GM23338 (cell line): ENCODE data around the gene PLG.

Experiments
- CREB1 ChIP-seq: fragments of 250-450 bp; sonication (Bioruptor Pico); IDR thresholded peaks from 2 replicates; pipeline ENCODE4 v1.5.0; 2020; ENCODE audit warnings: low read depth, mild to moderate bottlenecking, moderate library complexity
- CTCF ChIP-seq, 2 experiments: fragments of 200-600 bp in 1 of 2; sonication (generic) in 1 of 2; conservative IDR thresholded peaks; 2 replicates each; pipeline versions ENCODE4 v1.5.1 to v1.6.1; 2016 to 2017; ENCODE audit warnings: antibody characterized with exemption in 2 of 2, low read depth in 2 of 2, mild to moderate bottlenecking in 2 of 2, moderate library complexity in 1 of 2
- ETS1 ChIP-seq: IDR thresholded peaks from 2 replicates; pipeline ENCODE4 v1.6.1; 2016; ENCODE audit warnings: antibody characterized with exemption
- EZH2 ChIP-seq: fragments of 200-600 bp; sonication (generic); IDR thresholded peaks from one replicate; pipeline ENCODE4 v1.8.0; 2017; ENCODE audit warnings: antibody characterized with exemption, mild to moderate bottlenecking, low read depth; ENCODE audit not compliant: unreplicated experiment
- JUNB ChIP-seq: IDR thresholded peaks from one replicate; pipeline ENCODE4 v1.6.1; 2016; ENCODE audit warnings: antibody characterized with exemption; ENCODE audit not compliant: unreplicated experiment
- POLR2AphosphoS5 ChIP-seq: IDR thresholded peaks from 2 replicates; pipeline ENCODE4 v1.6.1; 2016; ENCODE audit warnings: antibody characterized with exemption, low read depth

- no peak for TF ChIP-seq CREB1
- no peak for TF ChIP-seq EZH2
- no peak for TF ChIP-seq POLR2AphosphoS5
- TF ChIP-seq CTCF (conservative IDR thresholded peaks at IDR 0.05; ENCODE audit: low read depth in 2 of 2), result no peak
- TF ChIP-seq JUNB, result no peak
- TF ChIP-seq ETS1, result no peak
Observed at GRCh38 chr6:160678230-160678629, 23.8 kb upstream of the PLG start.
